AG08395 (cell line): ENCODE data around the gene HOXB1.

Experiments
- DNase-seq: peaks from one replicate; pipeline ENCODE4 v3.0.0; 2012; ENCODE audit warnings: mixed read lengths, low spot score

The HOXB1 gene

GRCh38 chr17:48567646-48568354 is 37.0 kb upstream of the HOXB1 start:
- no peak for DNase-seq

- no peak for DNase-seq
Observed at GRCh38 chr17:48567209-48567608, 36.4 kb upstream of the HOXB1 start.

DNA sequence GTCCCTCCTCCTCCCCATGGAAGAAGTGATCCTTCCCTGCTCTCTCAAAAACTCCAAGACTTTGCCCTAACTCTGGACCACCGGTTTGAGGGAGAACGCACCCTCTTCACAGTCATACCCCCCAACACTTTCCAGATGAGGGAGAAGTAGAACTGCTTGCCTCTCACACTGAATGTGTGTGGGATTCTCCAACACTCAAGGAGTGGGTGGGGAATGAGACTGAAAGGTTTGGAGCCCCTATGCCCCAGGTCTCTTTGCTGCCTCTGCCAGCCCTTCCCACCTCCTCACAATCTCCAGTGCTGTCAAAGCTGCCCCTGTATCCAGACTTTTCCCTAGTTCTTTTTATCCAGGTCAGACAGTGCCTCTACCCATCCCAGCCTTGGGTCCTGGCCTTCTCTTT is 35.9 kb upstream of the HOXB1 start:
- DNase-seq, result no peak

DNA sequence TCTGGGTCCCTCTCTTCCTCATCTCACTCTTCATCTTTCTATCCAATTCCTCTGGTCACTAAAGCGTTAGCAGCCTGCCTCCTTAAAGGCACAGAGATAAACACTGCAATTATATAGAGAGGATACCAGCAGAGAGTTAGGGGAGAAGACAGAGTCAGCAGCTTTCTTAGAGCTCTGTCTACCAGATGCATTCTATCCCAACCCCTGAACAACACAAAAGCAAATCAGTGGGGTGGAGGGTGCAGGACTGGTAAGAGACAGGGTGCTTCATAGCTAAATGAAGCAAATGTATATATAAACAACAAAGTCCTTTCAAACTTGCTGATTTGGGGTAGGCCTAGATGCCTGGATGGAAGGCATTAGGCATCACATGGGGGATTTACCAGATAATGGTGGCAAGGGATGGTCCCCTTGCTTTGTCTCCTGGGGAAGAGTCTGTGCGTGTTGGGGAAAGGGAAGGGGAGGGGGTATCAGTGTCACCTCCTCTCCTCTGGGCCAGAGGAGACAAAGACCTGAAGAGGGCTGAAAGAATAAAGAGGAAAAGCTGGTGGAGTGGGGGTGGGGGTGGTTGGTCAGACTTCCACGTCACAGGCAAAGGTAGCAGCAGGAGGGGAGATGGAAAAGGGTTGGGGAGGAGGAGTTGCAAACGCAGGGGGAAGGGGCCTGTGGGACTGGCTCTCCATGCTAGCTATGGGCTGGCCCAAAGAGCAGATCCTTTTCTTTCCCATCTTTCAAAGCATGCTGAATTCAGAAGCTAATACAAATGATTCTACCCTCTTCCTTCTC is 35.3 kb upstream of the HOXB1 start:
- no peak for DNase-seq

- DNase-seq, result no peak
Observed at GRCh38 chr17:48565022-48565554, 34.3 kb upstream of the HOXB1 start.

GRCh38 chr17:48564188-48565021 is 33.6 kb upstream of the HOXB1 start:
- DNase-seq, result no peak

GRCh38 chr17:48563867-48564187 is 33.0 kb upstream of the HOXB1 start:
- DNase-seq, result no peak

GRCh38 chr17:48563385-48563838 is 32.6 kb upstream of the HOXB1 start:
- no peak for DNase-seq

DNA sequence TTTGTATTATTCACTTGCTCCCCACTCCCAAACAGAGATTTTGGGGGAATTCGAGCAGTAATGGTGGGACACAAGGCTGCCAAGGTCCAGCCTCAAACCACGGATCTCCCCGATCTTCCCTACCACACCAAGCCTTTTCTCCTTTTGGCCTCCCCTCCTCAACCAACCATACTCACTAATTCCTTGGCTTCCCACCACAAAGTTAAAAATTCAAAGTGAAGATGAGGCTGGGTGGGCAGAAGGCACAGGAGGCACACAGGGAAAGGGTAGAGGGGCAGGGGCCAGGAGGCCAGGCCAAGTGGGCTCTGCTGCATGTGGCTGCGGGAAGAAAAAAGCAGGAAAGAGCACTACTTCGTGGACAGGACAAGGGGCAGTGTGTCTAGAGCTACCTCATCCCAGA is 32.1 kb upstream of the HOXB1 start:
- no peak for DNase-seq

DNA sequence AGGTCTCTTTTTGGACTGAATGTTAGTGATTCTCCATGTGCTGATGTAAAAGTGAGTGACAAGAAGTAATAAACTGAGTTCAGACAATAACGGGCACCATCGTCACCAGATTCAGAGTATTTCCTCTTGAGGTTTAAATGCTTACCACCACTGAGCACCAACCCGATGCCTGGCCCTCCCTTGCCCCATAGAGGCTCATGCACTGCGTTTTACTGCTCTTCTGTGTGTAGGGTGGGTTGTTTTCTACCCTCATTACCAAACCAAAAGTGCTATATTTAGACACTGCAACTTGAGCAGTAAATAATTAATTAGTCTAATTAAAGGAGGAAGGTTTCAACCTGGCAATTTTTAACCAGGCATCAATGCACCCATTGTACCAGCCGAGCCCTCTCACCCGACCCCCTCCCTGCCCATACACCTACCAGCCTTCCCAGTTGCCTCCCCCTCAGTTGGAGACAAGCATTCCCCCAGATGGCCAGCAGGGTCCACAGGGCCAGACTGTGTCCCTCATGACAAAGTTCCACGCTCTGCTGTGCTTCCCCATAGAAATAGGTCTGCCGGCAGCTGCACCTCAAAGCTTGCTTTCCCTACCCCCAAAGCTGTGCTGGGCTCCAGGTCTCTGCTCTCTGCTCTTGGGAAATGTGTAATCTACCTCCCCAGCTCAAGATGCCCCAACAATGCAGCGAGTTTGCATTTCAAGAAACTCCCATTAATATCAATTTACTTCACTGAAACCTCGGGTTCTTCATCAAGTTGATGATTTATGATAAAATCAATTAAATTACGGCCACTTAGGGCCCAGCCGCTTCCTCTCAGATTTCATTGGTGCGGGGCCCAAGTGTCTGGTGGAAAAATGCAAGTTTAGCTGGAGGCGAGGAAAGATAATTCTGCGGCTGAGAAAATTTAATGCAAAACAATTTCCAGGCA is 31.3 kb upstream of the HOXB1 start:
- peak; percentile 33 for DNase-seq

- DNase-seq, result peak; percentile 56
Observed at GRCh38 chr17:48559840-48560817, 29.3 kb upstream of the HOXB1 start.

GRCh38 chr17:48559122-48559839 is 28.5 kb upstream of the HOXB1 start:
- no peak for DNase-seq

DNA sequence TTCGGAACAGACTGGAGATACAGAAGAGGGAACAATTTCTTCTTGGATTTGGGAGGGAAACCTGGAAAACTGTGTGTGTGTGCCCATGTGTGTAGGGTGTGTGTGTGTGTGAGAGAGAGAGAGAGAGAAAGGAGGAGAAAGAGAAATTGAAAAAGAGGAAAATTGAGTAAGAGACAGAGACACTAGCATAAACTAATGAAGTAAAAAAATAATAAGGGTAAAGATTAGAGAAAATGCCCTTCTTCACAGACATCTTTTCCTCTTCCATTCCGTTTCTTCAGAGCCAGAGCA is 28.0 kb upstream of the HOXB1 start:
- no peak for DNase-seq

- no peak for DNase-seq
Observed at GRCh38 chr17:48558057-48558830, 27.4 kb upstream of the HOXB1 start.

DNA sequence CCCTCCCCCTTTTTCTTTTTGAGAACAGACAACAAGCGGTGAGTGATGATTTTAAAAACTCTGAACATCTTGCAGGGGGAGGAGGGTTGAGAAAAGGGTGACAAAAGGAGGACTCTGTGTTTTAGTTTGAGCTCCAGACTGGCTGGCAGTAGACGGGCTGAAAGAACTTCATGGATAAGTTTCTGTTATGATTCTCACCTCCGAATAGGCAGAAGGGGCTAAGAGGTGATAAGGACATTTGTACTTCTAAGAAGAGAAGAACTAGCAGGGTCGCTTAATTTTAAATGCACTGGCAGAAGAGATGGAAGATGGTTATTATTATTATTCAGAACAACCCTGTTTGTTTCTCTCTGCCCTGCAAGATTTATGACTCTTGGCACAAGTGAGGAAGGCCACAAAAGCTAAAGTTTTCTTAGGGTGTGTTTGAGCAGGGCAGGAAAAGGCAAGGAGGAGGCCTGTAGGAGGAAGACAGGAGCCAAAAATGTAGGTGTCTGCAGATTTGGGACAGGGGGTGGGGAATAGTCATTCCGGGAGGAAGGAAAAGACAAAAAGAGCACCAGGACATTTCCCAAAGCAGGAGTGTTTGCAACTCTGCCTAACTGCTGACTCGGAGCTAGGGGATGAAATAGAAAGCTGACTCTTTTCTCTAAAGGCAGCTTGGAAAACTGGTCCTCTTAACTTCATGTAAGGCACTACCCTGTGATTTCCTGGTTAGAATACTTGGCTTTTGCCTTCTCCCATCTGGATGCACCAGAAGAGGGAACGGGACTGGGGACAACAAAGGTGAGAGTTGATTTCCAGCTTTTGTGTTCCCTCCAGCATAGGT is 26.0 kb upstream of the HOXB1 start:
- peak; percentile 25 for DNase-seq

GRCh38 chr17:48556229-48556575 is 25.4 kb upstream of the HOXB1 start:
- DNase-seq, result no peak

DNA sequence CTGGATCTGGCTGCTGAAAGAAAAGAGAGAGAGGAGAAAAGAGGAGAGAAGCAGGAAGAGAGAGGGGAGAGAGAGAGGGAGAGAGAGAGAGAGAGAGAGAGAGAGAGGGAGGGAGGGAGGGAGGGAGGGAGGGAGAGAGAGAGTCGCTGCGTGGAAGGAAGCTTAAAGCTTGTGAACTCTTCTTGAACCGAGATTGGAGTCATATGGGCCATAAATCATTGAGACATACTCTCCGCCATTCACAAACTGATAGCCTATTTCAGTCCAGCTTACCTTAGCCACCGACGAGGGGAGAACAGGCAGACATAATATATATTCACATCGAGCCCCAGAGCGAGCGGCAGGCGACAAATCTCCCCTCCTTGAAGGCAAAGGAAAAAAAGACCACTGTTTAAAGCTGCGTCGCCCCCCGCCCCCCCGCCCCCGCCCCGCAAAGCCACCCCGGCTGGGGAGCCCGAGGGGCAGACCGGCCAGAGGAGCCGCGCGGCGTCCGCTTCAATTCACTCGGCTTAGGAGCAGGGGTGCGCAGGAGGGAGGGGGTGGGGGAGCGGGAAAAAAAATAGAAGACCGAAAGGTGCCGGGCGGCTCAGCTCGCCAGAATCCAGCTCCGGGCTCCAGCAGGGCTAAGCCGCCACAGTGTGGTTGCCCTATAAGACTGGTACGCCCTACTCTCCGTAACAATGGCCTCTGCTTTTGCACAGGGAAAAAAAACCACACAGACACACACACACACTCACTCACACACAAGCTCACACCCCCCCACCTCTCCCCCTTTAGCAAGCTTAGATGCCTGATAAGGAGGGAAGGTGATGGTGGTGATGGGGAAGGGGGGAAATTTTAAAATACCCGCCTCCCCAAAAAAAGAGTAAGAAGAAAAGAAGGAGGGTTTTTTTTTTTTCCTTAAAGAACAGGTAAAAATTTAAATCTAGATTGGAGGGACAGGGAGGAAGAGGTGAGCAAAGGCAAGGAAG is 24.7 kb upstream of the HOXB1 start:
- DNase-seq, result peak; percentile 78
